Stimulated activated CD4-positive, alpha-beta T cell treated with anti-CD3 and anti-CD28 coated beads, TNF-alpha, amount 100 ng/mL, for 24 hours (primary cell): ENCODE measurements around the gene STAMBP.
"Not testable (repeated sequence)": the region's sequence is repeated elsewhere in the genome, so short reads cannot be mapped to it uniquely, and the experiment has no call there.

Source experiments
- DNase-seq, 3 experiments: peaks; one replicate each; pipeline ENCODE4 v3.0.0-alpha.2; 2020; ENCODE audit warnings: low read depth in 3 of 3

Gene STAMBP

DNA sequence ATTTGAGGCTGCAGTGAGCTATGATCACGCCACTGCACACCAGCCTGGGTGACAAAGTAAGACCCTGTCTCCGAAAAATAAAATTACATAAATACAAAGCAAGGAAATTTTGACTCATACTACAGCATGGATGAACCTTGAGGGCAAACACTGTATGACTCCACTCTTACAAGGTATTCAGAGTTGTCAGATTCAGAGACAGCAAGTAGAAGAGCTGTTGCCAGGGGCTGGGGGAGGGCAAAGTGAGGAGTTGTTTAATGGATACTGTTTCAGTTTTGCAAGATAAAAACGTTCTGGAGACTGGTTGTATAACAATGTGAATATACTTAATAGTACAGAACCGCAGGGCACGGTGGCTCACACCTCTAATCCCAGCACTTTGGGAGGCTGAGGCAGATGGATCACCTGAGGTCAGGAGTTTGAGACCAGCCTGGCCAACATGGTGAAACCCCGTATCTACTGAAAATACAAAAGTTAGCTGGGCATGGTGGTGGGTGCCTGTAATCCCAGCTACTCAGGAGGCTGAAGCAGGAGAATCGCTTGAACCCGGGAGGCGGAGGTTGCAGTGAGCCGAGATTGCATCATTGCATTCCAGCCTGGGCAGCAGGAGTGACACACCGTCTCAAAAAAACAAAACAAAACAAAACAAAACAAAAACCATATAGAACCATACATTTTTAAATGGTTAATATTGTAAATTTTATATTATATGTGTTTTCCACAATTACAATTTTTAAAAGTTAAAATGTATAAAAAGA is 59.0 kb downstream of the STAMBP start:
- not testable (repeated sequence) for DNase-seq

DNA sequence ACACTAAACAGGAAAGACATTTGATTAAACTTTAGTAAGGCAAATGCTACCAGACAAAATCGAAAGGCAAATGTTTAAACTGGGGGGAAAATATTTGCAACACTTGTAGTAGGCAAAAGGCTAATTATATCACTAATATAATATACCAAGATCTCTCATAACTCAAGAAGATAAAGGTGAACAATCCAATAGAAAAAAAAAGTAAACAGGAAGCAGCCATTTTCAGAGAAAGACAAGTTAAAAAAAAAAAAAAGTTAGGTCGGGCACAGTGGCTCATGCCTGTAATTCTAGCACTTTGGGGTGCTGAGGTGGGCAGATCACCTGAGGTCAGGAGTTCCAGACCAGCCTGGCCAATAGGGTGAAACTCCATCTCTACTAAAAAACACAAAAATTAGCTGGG is 59.6 kb downstream of the STAMBP start:
- no peak for DNase-seq

DNA sequence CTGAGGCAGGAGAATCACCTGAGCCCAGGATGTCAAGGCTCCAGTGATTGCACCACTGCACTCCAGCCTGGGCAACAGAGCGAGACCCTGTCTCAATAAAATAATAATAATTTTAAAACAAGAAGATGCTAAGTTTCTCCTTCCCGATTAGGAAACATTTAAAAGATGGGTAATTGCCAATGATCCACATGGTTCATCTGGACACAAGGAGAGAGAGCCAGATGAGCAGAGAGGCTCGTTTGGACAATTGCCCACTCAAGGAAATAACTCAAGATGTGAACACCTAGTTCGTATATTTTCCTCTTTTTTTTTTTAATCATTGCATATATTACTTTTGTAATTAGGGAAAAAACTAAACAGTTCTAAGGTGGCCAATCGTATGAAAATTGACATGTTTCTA is 60.4 kb downstream of the STAMBP start:
- DNase-seq, result no peak

DNA sequence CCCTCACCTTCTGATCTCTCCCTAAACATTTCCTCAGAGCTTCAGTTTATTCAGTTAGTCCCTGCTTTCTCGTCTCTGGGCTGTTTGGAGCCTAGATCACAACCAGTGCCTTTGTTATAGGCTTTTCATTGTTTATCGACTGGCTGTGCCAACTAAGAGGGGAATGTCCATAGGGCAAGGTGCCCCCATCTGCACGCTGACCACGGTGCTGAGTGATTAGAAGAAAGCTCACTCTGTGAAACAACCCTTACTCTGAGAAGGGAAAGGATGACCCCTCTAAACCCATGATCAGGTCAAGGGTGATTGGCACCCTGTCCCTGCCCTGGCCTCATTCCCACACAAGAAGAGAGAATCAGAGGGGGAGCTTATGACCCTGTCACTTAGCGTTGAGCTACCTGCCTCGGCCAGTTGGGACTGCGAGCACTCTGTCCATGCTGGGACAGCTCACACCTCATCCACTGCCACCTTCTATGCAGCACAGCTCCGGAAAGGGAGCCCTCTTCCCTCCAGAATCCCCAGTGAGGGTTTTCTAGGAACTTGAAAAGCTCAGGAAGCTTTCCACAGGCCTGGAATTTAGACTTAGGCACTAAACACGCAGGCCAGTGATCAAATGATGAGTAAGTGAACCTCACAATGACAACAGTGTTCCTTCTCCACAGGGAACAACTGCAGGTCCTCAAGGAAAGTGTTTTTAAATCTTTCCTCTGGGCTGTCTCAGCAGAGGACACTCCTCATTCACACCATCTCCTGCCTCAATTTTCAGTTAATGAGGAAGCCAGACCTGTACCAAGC is 61.7 kb downstream of the STAMBP start:
- DNase-seq, result no peak

- no peak for DNase-seq
Measured at GRCh38 chr2:73891276-73891901, 62.6 kb downstream of the STAMBP start.

GRCh38 chr2:73892631-73893329 is 64.0 kb downstream of the STAMBP start, which contains the start of gene ACTG2:
TSS of gene ACTG2 (plus strand) at chr2:73893008. CDS start at chr2:73901312, 8,304 bp downstream.
- no peak for DNase-seq

DNA sequence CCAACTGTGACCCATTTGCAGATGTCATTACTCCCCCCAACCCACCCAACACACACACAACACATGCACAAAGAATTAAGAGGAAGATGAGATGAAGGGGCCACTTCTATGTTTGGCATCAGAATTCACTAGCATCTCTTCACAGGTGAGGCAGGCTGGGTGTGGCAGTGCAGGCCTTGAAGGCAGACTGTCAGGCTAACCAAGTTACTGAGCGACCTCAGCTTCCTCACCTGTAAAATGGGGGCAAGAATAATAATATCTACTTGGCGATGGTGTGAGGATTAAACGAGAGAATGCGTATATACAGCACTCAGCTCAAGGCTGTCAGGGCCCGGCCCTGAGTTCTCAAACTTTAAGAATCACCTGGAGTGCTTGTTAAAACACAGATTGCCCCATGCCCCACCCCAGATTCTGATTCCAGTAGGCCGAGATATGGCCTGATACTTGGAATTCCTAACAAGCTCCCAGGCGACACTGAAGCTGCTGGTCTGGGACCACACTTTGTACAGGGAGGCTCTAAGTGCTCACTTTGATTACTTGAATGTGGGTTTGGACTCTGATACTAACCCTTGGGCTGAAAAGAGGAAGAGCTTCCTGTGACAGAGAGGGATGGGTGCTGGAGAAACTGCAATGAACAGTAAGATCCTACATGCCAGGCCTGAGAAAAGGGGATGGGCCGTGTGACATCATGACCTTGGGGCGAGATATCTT is 65.2 kb downstream of the STAMBP start:
- DNase-seq, result no peak

- DNase-seq, result no peak
Measured at GRCh38 chr2:73894475-73894850, 65.7 kb downstream of the STAMBP start.

GRCh38 chr2:73894877-73895276 is 66.1 kb downstream of the STAMBP start:
- DNase-seq, result no peak

DNA sequence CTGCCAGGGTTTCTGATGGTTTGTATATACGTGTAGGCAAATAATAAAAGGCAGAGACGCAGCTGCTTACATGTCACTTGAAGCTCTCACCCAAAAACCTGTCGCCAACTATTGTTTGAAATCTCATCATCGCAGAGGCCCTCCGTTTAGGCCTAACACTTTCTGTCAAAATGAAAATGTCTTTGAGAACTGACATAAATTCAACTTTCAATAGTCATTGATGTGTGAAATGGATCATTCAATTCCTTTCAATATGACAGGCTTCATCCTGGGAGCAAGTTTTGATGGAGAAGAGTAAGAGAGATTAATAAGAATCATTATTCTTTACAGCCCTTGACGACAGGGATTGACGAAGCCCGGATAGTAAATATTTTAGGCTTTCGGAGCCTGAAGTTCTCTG is 66.7 kb downstream of the STAMBP start:
- DNase-seq, result no peak

DNA sequence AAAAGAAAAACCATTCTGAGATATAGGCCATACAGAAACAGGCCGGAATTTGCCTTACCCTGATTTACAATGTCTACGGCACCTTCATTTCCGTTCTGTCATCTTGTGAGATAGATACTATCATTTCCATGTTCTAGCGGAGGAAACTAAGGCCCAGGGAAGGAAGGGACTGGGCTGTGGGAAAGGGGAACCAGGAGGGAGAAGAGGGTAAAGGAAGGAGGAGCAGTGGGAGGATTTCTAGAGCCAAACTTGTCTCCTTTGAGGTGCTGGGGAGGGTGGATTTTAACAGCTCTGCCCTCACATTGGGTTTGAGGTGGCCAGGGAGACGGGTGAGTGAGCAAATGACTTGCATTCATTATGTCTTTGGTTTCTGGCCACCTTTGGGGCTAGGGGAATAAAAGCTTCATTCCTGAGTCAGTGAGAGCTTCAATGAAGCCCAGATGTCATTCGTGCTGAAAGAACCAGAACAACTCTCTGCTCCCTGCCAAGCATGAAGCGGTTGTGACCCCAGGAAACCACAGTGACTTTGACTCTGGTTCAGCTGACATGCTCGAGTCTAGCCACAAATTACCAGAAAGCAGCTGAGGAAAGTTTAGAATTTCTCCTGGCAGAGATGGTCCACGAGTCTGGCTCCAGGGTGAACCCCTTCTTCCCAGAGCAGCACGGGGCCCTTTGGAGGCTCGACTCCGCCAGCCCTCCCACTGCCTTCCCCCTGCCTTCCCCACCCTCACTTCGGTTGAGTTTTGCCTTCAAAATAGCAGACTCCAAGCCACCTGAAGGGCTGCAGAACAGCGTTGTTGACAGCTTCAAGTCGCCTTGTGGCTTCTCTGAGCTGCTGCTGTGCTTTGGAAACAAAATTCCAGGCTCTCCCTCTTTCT is 67.8 kb downstream of the STAMBP start:
- DNase-seq, result peak in 1 of 3 experiments; percentile 29

- DNase-seq, result no peak
Measured at GRCh38 chr2:73897240-73897583, 68.5 kb downstream of the STAMBP start.

DNA sequence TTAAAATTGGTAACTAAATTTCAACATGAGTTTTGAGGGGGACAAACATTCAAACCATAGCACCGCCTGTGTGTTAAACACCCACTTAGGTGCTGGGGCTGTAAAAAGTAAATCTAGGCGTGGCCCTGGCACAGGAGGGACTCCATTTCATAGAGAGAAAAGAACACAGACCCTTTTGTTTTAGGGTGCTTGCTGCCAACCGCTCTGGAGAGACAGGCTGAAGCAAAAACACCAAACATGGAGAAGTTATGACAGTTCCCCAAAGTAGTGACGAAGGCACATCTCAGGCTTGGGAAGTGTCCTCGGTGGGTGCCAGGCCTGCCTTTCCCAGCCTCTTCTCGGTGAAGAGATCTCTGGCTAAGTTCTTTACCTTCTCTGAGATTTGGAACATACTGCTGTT is 69.2 kb downstream of the STAMBP start:
- DNase-seq, result no peak

DNA sequence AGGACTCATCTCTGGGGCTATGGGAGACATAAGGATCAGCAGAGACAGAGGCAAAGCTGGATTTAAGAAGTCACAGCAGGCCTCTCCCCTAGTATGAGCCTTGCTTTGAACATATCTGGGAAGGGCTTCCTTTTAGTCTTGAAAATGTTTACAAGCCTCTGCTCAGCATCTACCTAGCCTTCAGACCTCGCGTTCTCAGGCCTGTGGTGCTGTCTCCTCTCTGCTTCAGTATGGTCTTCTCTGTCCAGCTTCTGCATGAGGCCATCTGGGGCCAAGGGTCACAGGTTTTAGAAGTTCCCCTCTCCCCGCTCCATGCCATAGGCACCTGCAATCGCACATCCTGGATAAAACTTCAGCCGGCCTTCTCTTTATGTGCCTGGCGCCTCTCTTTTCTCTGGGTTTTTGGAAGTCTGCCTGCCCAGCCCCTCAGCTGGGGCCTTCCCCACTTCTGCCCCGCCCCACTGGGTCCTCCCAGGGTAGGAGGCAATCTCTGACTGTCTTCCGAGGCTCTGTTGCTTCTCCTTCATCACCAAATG is 71.1 kb downstream of the STAMBP start:
- DNase-seq, result no peak

DNA sequence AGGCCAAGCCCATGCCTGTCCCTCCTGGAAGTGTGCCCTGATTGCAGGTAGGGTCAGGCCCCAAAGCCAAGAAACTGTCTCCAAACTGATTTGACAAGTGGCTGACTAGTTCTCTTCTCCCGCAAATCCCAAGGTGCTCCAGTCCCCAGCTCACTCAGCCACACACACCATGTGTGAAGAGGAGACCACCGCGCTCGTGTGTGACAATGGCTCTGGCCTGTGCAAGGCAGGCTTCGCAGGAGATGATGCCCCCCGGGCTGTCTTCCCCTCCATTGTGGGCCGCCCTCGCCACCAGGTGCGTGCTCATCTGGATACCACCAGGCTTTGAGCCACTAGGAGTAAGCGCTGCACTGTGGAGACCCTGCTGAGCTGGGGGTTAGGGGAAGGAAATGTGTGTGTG is 72.4 kb downstream of the STAMBP start:
- DNase-seq, result no peak

DNA sequence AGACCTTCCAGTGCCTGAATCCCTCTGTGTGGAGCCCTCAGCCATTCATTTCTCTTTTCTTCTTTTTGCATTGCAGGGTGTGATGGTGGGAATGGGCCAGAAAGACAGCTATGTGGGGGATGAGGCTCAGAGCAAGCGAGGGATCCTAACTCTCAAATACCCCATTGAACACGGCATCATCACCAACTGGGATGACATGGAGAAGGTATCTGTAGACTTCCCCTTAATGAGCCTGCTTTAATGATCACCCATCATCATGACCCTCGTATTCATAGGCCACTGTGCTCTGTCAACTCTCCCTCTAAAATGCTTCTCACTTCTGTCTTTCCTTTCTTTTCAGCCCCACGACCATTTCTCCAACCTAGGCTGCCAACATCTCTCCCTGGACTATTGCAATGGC is 73.5 kb downstream of the STAMBP start:
- no peak for DNase-seq

GRCh38 chr2:73903313-73903712 is 74.6 kb downstream of the STAMBP start:
- DNase-seq, result no peak

- not testable (repeated sequence) for DNase-seq
Measured at GRCh38 chr2:73903949-73904613, 75.3 kb downstream of the STAMBP start.

DNA sequence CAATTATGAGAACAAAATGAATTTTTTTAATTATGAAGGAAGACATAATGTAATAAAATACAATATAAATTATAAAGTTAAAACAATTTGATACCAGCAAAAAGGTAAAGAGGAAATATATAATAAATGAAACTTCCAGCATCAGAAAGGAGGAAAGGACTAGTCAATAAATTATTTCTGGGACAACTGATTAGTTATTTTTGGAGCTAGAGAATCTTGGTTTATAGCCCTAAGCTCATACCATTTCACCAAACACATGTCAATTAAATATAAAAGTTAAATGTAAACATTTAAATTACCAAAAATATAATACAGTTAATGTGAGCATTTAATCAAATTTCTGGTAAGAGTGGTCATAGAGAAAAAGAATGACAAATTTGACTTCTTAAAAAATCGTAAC is 76.2 kb downstream of the STAMBP start:
- no peak for DNase-seq
